Measurements from ENCODE around the gene RGMB. TPM values are rescaled to one million over a fixed set of nuclear protein-coding genes. Genes with fewer than 3 reads are reported as not detected.

RGMB gene
- polyA plus RNA-seq, 1 donor from 2014 or later, result 58.4 TPM

DNA sequence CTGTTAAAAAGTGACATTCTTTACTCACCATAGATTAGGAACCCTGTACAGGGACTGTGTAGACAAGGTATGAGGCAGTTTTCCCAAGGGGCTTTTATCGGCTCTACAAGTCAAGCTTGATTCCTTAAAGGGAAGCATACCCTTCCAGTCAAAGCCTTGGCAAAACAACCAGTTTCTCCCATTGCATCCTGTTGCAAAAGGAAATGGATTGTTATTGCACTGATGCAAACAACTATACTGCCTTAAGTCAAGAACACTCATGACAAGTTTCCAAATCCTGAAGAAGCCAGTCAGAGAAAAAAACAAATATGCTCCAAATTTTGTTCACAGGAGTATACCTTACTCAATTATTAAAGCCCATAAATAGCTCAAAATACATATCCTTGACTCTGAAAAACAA is 67.5 kb downstream of the RGMB start:
- Histone ChIP-seq H3F3A (ENCODE audit: insufficient read depth, low read length, poor library complexity, severe bottlenecking) (no peaks in the 10 kb centered on the region), H3K27me3 (ENCODE audit: insufficient read depth, low read depth, low read length) (no peaks in the 10 kb centered on the region), H3K9ac (ENCODE audit: low read length) (no peak overlapping the region), H3K4me2 (ENCODE audit: low read length) (no peak overlapping the region), H3K36me3 (ENCODE audit: insufficient read depth, low read length) (no peaks in the 10 kb centered on the region), H3K9me3 (ENCODE audit: low read length) (no peaks in the 10 kb centered on the region), H4K20me1 (ENCODE audit: insufficient read depth) (no peaks in the 10 kb centered on the region), H3K9me2 (ENCODE audit: insufficient read depth, low read length) (no peaks in the 10 kb centered on the region), H3K27ac (ENCODE audit: low read length) (no peak overlapping the region), H3K79me2 (replicated peaks; ENCODE audit: insufficient read depth, low read length) (no peaks in the 10 kb centered on the region), H3K4me3 (ENCODE audit: low read length) (no peak overlapping the region), H2AFZ (ENCODE audit: low read depth, low read length) (no peak overlapping the region)
- TF ChIP-seq CTCF (IDR thresholded peaks at IDR 0.05; ENCODE audit: poor library complexity, severe bottlenecking) (no peak), SMC3 (conservative IDR thresholded peaks at IDR 0.05; ENCODE audit: poor library complexity) (no peak), REST (IDR thresholded peaks at IDR 0.05; ENCODE audit: borderline replicate concordance) (no peak), RAD21 (conservative IDR thresholded peaks at IDR 0.05) (no peak), MXI1 (conservative IDR thresholded peaks at IDR 0.05; ENCODE audit: poor library complexity, severe bottlenecking) (no peak), EP300 (conservative IDR thresholded peaks at IDR 0.05; ENCODE audit: poor library complexity, severe bottlenecking) (no peak), EZH2 (IDR thresholded peaks at IDR 0.05; ENCODE audit: borderline replicate concordance, insufficient read depth, low read length, poor library complexity, severe bottlenecking) (no peak), TAF1 (IDR thresholded peaks at IDR 0.05; ENCODE audit: low read depth) (no peak), POLR2AphosphoS5 (IDR thresholded peaks at IDR 0.05) (no peak)

DNA sequence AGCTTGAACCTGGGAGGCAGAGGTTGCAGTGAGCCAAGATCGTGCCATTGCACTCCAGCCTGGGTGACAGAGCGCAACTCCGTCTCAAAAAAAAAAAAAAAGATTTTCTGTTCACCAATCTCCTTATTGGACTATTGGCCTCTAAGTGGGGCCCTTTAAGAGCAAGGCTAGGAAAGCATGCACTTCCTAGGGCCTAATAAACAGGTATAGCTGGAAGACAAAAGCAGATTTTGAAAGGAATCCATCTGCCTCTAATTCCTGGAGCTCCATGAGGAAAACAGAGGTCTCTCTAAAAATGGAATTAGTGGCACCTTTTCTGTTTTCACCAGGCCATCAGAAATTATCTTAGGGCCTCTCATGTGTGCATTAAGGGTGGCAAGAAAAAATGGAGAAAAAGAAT is 70.0 kb downstream of the RGMB start:
- H3K27ac ChIP-seq (ENCODE audit: low read length), result no peak overlapping the region

DNA sequence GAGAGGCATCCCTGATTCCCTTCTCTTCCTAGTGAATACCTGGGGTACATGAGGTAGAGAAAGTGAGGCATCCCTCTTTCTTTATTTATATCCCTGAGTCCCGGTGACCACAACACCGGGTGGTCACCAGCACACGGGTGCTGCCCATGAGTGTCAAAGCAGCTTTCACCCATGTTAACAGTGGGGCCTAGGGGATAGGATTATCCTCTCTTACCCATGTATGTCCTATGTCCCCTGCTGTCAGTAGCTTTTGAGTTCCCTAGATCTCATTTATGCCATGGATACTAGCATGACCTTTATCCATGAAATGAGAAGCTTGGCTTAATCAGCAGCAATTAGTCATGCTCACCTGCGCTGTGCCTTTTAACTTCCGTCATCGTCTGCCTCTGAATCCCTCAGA is 71.4 kb downstream of the RGMB start:
- H3F3A ChIP-seq (ENCODE audit: insufficient read depth, low read length, poor library complexity, severe bottlenecking), result no peaks in the 10 kb centered on the region
- H3K79me2 ChIP-seq (replicated peaks; ENCODE audit: insufficient read depth, low read length), result no peaks in the 10 kb centered on the region
- H3K9me2 ChIP-seq (ENCODE audit: insufficient read depth, low read length), result no peaks in the 10 kb centered on the region
- no peaks in the 10 kb centered on the region for H3K27me3 ChIP-seq (ENCODE audit: insufficient read depth, low read depth, low read length)
- H2AFZ ChIP-seq (ENCODE audit: low read depth, low read length), result no peak overlapping the region
- no peaks in the 10 kb centered on the region for H3K36me3 ChIP-seq (ENCODE audit: insufficient read depth, low read length)
- H3K27ac ChIP-seq (ENCODE audit: low read length), result no peak overlapping the region
- no peaks in the 10 kb centered on the region for H3K9me3 ChIP-seq (ENCODE audit: low read length)
- TF ChIP-seq TAF1 (IDR thresholded peaks at IDR 0.05; ENCODE audit: low read depth) (no peak), EP300 (conservative IDR thresholded peaks at IDR 0.05; ENCODE audit: poor library complexity, severe bottlenecking) (no peak)
- no peak overlapping the region for H3K4me2 ChIP-seq (ENCODE audit: low read length)
- no peaks in the 10 kb centered on the region for H4K20me1 ChIP-seq (ENCODE audit: insufficient read depth)
- H3K9ac ChIP-seq (ENCODE audit: low read length), result no peak overlapping the region
- H3K4me3 ChIP-seq (ENCODE audit: low read length), result no peak overlapping the region

More for the DNA sequence above, 70.0 kb downstream of the RGMB start:
- no peaks in the 10 kb centered on the region for H4K20me1 ChIP-seq (ENCODE audit: insufficient read depth)
- no peaks in the 10 kb centered on the region for H3F3A ChIP-seq (ENCODE audit: insufficient read depth, low read length, poor library complexity, severe bottlenecking)
- H3K79me2 ChIP-seq (replicated peaks; ENCODE audit: insufficient read depth, low read length), result no peaks in the 10 kb centered on the region
- H3K4me3 ChIP-seq (ENCODE audit: low read length), result no peak overlapping the region
- no peaks in the 10 kb centered on the region for H3K27me3 ChIP-seq (ENCODE audit: insufficient read depth, low read depth, low read length)
- H3K9me2 ChIP-seq (ENCODE audit: insufficient read depth, low read length), result no peaks in the 10 kb centered on the region
- no peaks in the 10 kb centered on the region for H3K9me3 ChIP-seq (ENCODE audit: low read length)
- no peaks in the 10 kb centered on the region for H3K36me3 ChIP-seq (ENCODE audit: insufficient read depth, low read length)
- no peak overlapping the region for H2AFZ ChIP-seq (ENCODE audit: low read depth, low read length)
- no peak overlapping the region for H3K9ac ChIP-seq (ENCODE audit: low read length)
- H3K4me2 ChIP-seq (ENCODE audit: low read length), result no peak overlapping the region
- TF ChIP-seq EP300 (conservative IDR thresholded peaks at IDR 0.05; ENCODE audit: poor library complexity, severe bottlenecking), result no peak
- TF ChIP-seq SMC3 (conservative IDR thresholded peaks at IDR 0.05; ENCODE audit: poor library complexity), result no peak
